HG03135 (cell line): Measurements from ENCODE around the gene MROH8.

Experiments used
- ATAC-seq: cut with Tn5 transposase; IDR thresholded peaks from one replicate; pipeline ENCODE4 v1.9.1; 2021; ENCODE audit warnings: mild to moderate bottlenecking, moderate library complexity; ENCODE audit not compliant: unreplicated experiment

Gene MROH8

GRCh38 chr20:37200376-37200775 is 21.0 kb upstream of the MROH8 start:
- no peak for ATAC-seq

GRCh38 chr20:37198932-37199660 is 19.7 kb upstream of the MROH8 start:
- no peak for ATAC-seq

GRCh38 chr20:37194621-37195417 is 15.5 kb upstream of the MROH8 start:
- no peak for ATAC-seq

- ATAC-seq, result no peak
These were observed 14.5 kb upstream of the MROH8 start for GRCh38 chr20:37193821-37194220.

- no peak for ATAC-seq
These were observed 13.9 kb upstream of the MROH8 start for GRCh38 chr20:37193226-37193625.

- ATAC-seq, result no peak
These were observed 12.9 kb upstream of the MROH8 start for GRCh38 chr20:37192137-37192854.

GRCh38 chr20:37190354-37191112 is 11.2 kb upstream of the MROH8 start:
- ATAC-seq, result no peak

- ATAC-seq, result no peak
These were observed 10.2 kb upstream of the MROH8 start for GRCh38 chr20:37189416-37190016.

- no peak for ATAC-seq
These were observed 9.4 kb upstream of the MROH8 start for GRCh38 chr20:37188787-37189186.

- no peak for ATAC-seq
These were observed 6.3 kb upstream of the MROH8 start for GRCh38 chr20:37185686-37186085.

- no peak for ATAC-seq
These were observed 556 bp upstream of the MROH8 start for GRCh38 chr20:37179683-37180524.

GRCh38 chr20:37172836-37173235 is 6.5 kb downstream of the MROH8 start:
- ATAC-seq, result no peak

- ATAC-seq, result no peak
These were observed 12.5 kb downstream of the MROH8 start for GRCh38 chr20:37166867-37167266.

- ATAC-seq, result no peak
These were observed 14.3 kb downstream of the MROH8 start for GRCh38 chr20:37165031-37165430.

GRCh38 chr20:37163832-37164554 is 15.4 kb downstream of the MROH8 start:
- no peak for ATAC-seq

GRCh38 chr20:37162646-37163045 is 16.7 kb downstream of the MROH8 start:
- no peak for ATAC-seq

- no peak for ATAC-seq
These were observed 17.4 kb downstream of the MROH8 start for GRCh38 chr20:37161830-37162549.

- no peak for ATAC-seq
These were observed 18.7 kb downstream of the MROH8 start for GRCh38 chr20:37160683-37161082.
